ENCODE measurements around the gene NEB.

DNA sequence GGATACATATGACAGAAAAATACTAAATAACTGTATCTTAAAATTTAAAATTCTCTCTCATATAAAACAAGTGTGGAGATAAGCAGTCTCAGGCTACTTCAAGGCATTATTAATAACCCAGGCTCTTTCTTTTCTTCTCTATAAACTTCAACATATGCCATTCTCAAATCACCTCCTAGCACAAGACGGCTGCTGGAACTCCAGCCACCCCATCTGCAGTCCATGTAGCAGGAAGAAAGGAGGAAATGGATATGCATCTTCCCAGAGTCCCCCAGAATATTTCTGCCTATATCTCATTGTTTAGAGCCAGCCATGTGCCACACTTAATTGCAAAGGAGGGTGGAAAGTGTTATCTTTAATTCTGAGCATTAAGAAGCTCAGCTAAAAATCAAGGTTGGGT is 35.3 kb upstream of the NEB start:
- TF ChIP-seq JUNB (IDR thresholded peaks at IDR 0.05) (no peak), MYC (IDR thresholded peaks at IDR 0.05; ENCODE audit: borderline replicate concordance, low read length) (no peak), KDM5A (IDR thresholded peaks at IDR 0.05) (no peak), ZFP36 (IDR thresholded peaks at IDR 0.05; ENCODE audit: borderline replicate concordance, partially characterized antibody) (no peak), RFX5 (IDR thresholded peaks at IDR 0.05) (no peak), NFE2L2 (conservative IDR thresholded peaks at IDR 0.05; ENCODE audit: low read length) (no peak), HOXB5 (CRISPR knock-in tag; IDR thresholded peaks at IDR 0.05) (no peak), RCOR1 (IDR thresholded peaks at IDR 0.05; ENCODE audit: low read depth, low read length) (no peak), HDAC2 (IDR thresholded peaks at IDR 0.05) (no peak), POLR2A (IDR thresholded peaks at IDR 0.05; ENCODE audit: low read length) (no peak)
- TF ChIP-seq, protein P1, sequence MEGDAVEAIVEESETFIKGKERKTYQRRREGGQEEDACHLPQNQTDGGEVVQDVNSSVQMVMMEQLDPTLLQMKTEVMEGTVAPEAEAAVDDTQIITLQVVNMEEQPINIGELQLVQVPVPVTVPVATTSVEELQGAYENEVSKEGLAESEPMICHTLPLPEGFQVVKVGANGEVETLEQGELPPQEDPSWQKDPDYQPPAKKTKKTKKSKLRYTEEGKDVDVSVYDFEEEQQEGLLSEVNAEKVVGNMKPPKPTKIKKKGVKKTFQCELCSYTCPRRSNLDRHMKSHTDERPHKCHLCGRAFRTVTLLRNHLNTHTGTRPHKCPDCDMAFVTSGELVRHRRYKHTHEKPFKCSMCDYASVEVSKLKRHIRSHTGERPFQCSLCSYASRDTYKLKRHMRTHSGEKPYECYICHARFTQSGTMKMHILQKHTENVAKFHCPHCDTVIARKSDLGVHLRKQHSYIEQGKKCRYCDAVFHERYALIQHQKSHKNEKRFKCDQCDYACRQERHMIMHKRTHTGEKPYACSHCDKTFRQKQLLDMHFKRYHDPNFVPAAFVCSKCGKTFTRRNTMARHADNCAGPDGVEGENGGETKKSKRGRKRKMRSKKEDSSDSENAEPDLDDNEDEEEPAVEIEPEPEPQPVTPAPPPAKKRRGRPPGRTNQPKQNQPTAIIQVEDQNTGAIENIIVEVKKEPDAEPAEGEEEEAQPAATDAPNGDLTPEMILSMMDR (IDR thresholded peaks at IDR 0.05): no peak
- TF ChIP-seq, protein P2, sequence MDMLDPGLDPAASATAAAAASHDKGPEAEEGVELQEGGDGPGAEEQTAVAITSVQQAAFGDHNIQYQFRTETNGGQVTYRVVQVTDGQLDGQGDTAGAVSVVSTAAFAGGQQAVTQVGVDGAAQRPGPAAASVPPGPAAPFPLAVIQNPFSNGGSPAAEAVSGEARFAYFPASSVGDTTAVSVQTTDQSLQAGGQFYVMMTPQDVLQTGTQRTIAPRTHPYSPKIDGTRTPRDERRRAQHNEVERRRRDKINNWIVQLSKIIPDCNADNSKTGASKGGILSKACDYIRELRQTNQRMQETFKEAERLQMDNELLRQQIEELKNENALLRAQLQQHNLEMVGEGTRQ (IDR thresholded peaks at IDR 0.05): no peak
- TF ChIP-seq, protein P3, sequence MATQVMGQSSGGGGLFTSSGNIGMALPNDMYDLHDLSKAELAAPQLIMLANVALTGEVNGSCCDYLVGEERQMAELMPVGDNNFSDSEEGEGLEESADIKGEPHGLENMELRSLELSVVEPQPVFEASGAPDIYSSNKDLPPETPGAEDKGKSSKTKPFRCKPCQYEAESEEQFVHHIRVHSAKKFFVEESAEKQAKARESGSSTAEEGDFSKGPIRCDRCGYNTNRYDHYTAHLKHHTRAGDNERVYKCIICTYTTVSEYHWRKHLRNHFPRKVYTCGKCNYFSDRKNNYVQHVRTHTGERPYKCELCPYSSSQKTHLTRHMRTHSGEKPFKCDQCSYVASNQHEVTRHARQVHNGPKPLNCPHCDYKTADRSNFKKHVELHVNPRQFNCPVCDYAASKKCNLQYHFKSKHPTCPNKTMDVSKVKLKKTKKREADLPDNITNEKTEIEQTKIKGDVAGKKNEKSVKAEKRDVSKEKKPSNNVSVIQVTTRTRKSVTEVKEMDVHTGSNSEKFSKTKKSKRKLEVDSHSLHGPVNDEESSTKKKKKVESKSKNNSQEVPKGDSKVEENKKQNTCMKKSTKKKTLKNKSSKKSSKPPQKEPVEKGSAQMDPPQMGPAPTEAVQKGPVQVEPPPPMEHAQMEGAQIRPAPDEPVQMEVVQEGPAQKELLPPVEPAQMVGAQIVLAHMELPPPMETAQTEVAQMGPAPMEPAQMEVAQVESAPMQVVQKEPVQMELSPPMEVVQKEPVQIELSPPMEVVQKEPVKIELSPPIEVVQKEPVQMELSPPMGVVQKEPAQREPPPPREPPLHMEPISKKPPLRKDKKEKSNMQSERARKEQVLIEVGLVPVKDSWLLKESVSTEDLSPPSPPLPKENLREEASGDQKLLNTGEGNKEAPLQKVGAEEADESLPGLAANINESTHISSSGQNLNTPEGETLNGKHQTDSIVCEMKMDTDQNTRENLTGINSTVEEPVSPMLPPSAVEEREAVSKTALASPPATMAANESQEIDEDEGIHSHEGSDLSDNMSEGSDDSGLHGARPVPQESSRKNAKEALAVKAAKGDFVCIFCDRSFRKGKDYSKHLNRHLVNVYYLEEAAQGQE (IDR thresholded peaks at IDR 0.05): no peak
- TF ChIP-seq, protein P4, sequence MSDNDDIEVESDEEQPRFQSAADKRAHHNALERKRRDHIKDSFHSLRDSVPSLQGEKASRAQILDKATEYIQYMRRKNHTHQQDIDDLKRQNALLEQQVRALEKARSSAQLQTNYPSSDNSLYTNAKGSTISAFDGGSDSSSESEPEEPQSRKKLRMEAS (IDR thresholded peaks at IDR 0.05): no peak
